SK-N-SH (cell line): ENCODE measurements around the gene FADS3.

Experiments
- CTCF ChIP-seq: fragments of 200-600 bp; sonication (generic); IDR thresholded peaks from 2 replicates; pipeline ENCODE4 v1.6.1; 2017; ENCODE audit warnings: antibody characterized with exemption, mild to moderate bottlenecking, moderate library complexity
- EZH2phosphoT487 ChIP-seq: fragments of 200-600 bp; sonication (generic); IDR thresholded peaks from 2 replicates; pipeline ENCODE4 v1.6.1; 2017; ENCODE audit warnings: low read depth, mixed run types, mild to moderate bottlenecking, antibody characterized with exemption, moderate library complexity, borderline replicate concordance
- GABPA ChIP-seq: IDR thresholded peaks from 2 replicates; pipeline ENCODE4 v1.4.0; 2012; ENCODE audit warnings: low read depth, mild to moderate bottlenecking
- IRF3 ChIP-seq: fragments of 150-350 bp; IDR thresholded peaks from 2 replicates; pipeline ENCODE4 v1.6.1; 2016; ENCODE audit warnings: mild to moderate bottlenecking, low read depth, low read length
- MXI1 ChIP-seq: IDR thresholded peaks from 2 replicates; pipeline ENCODE4 v1.6.1; 2012; ENCODE audit warnings: mild to moderate bottlenecking, low read depth, low read length, improper control_type of control experiment
- REST ChIP-seq: IDR thresholded peaks from 2 replicates; pipeline ENCODE4 v1.6.1; 2012; ENCODE audit warnings: mild to moderate bottlenecking, low read depth, low read length, moderate library complexity
- SMC3 ChIP-seq: IDR thresholded peaks from 2 replicates; pipeline ENCODE4 v1.6.1; 2012; ENCODE audit warnings: low read depth, low read length, improper control_type of control experiment
- USF2 ChIP-seq: fragments of 150-350 bp; IDR thresholded peaks from 2 replicates; pipeline ENCODE4 v1.6.1; 2017; ENCODE audit warnings: antibody characterized with exemption, low read length, low read depth, borderline replicate concordance
- YY1 ChIP-seq: IDR thresholded peaks from 2 replicates; pipeline ENCODE4 v1.4.0; 2012; ENCODE audit warnings: low read depth, mild to moderate bottlenecking

- TF ChIP-seq CTCF: no peak
- TF ChIP-seq SMC3: no peak
- no peak for TF ChIP-seq IRF3
- TF ChIP-seq USF2: no peak
- TF ChIP-seq EZH2phosphoT487: no peak
- no peak for TF ChIP-seq YY1
- no peak for TF ChIP-seq MXI1
- no peak for TF ChIP-seq REST
- no peak for TF ChIP-seq GABPA
These were observed 43.3 kb downstream of the FADS3 start for GRCh38 chr11:61847914-61848581.
